GM04504 (cell line): ENCODE data around the gene LRRTM3.

Source experiments
- DNase-seq: peaks from one replicate; pipeline ENCODE4 v3.0.0-alpha.2; 2012; ENCODE audit warnings: low read depth

The LRRTM3 gene

GRCh38 chr10:66934711-66935110 lies 8.9 kb downstream of the LRRTM3 start:
- no peak for DNase-seq

GRCh38 chr10:66940965-66941364 lies 15.1 kb downstream of the LRRTM3 start:
- DNase-seq = no peak

- DNase-seq = no peak
Measured at GRCh38 chr10:66941491-66941890, 15.7 kb downstream of the LRRTM3 start.

GRCh38 chr10:66942407-66942806 lies 16.6 kb downstream of the LRRTM3 start:
- no peak for DNase-seq

- DNase-seq = no peak
Measured at GRCh38 chr10:66943590-66943989, 17.8 kb downstream of the LRRTM3 start.

- no peak for DNase-seq
Measured at GRCh38 chr10:66951896-66952295, 26.1 kb downstream of the LRRTM3 start.

- DNase-seq = no peak
Measured at GRCh38 chr10:66958466-66958865, 32.6 kb downstream of the LRRTM3 start.

- DNase-seq = no peak
Measured at GRCh38 chr10:66964946-66965345, 39.1 kb downstream of the LRRTM3 start.

- DNase-seq = no peak
Measured at GRCh38 chr10:66980246-66980815, 54.5 kb downstream of the LRRTM3 start.

- no peak for DNase-seq
Measured at GRCh38 chr10:66981361-66982052, 55.7 kb downstream of the LRRTM3 start.

- no peak for DNase-seq
Measured at GRCh38 chr10:66982053-66982420, 56.2 kb downstream of the LRRTM3 start.

- DNase-seq = no peak
Measured at GRCh38 chr10:66982792-66983474, 57.1 kb downstream of the LRRTM3 start.

GRCh38 chr10:66983475-66983818 lies 57.6 kb downstream of the LRRTM3 start:
- no peak for DNase-seq

- DNase-seq = no peak
Measured at GRCh38 chr10:66990143-66990830, 64.5 kb downstream of the LRRTM3 start.

GRCh38 chr10:66996996-66997395 lies 71.2 kb downstream of the LRRTM3 start:
- DNase-seq = no peak

- no peak for DNase-seq
Measured at GRCh38 chr10:66999762-67000545, 74.1 kb downstream of the LRRTM3 start.

GRCh38 chr10:67004690-67005089 lies 78.9 kb downstream of the LRRTM3 start:
- DNase-seq = no peak

- no peak for DNase-seq
Measured at GRCh38 chr10:67005981-67006380, 80.1 kb downstream of the LRRTM3 start.

- DNase-seq = no peak
Measured at GRCh38 chr10:67011480-67011879, 85.6 kb downstream of the LRRTM3 start.

GRCh38 chr10:67011981-67012380 lies 86.1 kb downstream of the LRRTM3 start:
- DNase-seq = no peak

- DNase-seq = no peak
Measured at GRCh38 chr10:67015225-67015624, 89.4 kb downstream of the LRRTM3 start.

GRCh38 chr10:67017218-67017617 lies 91.4 kb downstream of the LRRTM3 start:
- DNase-seq = no peak
